MM.1S (cell line): ENCODE results near the gene DDHD1.
"Not testable (repeated sequence)": the region's sequence is repeated elsewhere in the genome, so short reads cannot be mapped to it uniquely, and the experiment has no call there.

Source experiments
- DNase-seq: peaks from one replicate; pipeline ENCODE4 v3.0.0-alpha.2; 2015
- H2AFZ ChIP-seq: fragments of 300-600 bp; sonication (generic); 2 replicates; pipeline ENCODE4 v1.6.0; 2016; ENCODE audit warnings: antibody characterized with exemption, low read length
- H3F3A ChIP-seq: fragments of 300-600 bp; sonication (generic); 2 replicates; pipeline ENCODE4 v1.6.1; 2016; ENCODE audit warnings: mild to moderate bottlenecking, antibody characterized with exemption, low read length, moderate library complexity, mixed read lengths; ENCODE audit not compliant: insufficient read depth
- H3K27ac ChIP-seq: fragments of 300-600 bp; sonication (generic); 2 replicates; pipeline ENCODE4 v1.5.1; 2016; ENCODE audit warnings: mild to moderate bottlenecking, low read length
- H3K27me3 ChIP-seq: fragments of 300-600 bp; sonication (generic); replicated peaks from 2 replicates; pipeline ENCODE4 v1.6.0; 2016; ENCODE audit warnings: low read length; ENCODE audit not compliant: insufficient read depth
- H3K36me3 ChIP-seq: fragments of 300-600 bp; sonication (generic); replicated peaks from 2 replicates; pipeline ENCODE4 v1.6.1; 2016; ENCODE audit warnings: mild to moderate bottlenecking, low read length, mixed read lengths; ENCODE audit not compliant: insufficient read depth
- H3K4me1 ChIP-seq: fragments of 300-600 bp; sonication (generic); 2 replicates; pipeline ENCODE4 v1.6.1; 2016; ENCODE audit warnings: low read length, mixed read lengths
- H3K4me2 ChIP-seq: fragments of 300-600 bp; sonication (generic); 2 replicates; pipeline ENCODE4 v1.6.0; 2016; ENCODE audit warnings: low read depth, low read length
- H3K4me3 ChIP-seq: fragments of 300-600 bp; sonication (generic); 2 replicates; pipeline ENCODE4 v1.5.1; 2016; ENCODE audit warnings: low read length, mixed read lengths
- H3K79me2 ChIP-seq: fragments of 300-600 bp; sonication (generic); 2 replicates; pipeline ENCODE4 v1.6.1; 2016; ENCODE audit warnings: mixed run types, low read length, mixed read lengths
- H3K9ac ChIP-seq: fragments of 300-600 bp; sonication (generic); 2 replicates; pipeline ENCODE4 v1.6.1; 2016; ENCODE audit warnings: low read length, mixed read lengths
- H3K9me2 ChIP-seq: fragments of 300-600 bp; sonication (generic); replicated peaks from 2 replicates; pipeline ENCODE4 v1.6.1; 2016; ENCODE audit warnings: mild to moderate bottlenecking, low read length, mixed read lengths; ENCODE audit not compliant: insufficient read depth
- H3K9me3 ChIP-seq: fragments of 300-600 bp; sonication (generic); replicated peaks from 2 replicates; pipeline ENCODE4 v1.6.1; 2016; ENCODE audit warnings: mild to moderate bottlenecking, low read length, mixed read lengths; ENCODE audit not compliant: insufficient read depth
- H4K20me1 ChIP-seq: fragments of 300-600 bp; sonication (generic); 2 replicates; pipeline ENCODE4 v1.6.1; 2016; ENCODE audit warnings: mild to moderate bottlenecking, low read length, moderate library complexity, mixed read lengths; ENCODE audit not compliant: insufficient read depth
- CTCF ChIP-seq: fragments of 300-600 bp; sonication (generic); IDR thresholded peaks from 2 replicates; pipeline ENCODE4 v1.5.1; 2016; ENCODE audit warnings: antibody characterized with exemption, low read length, mixed read lengths
- EZH2 ChIP-seq: fragments of 300-600 bp; sonication (generic); optimal IDR thresholded peaks from 2 replicates; pipeline ENCODE3; 2017; ENCODE audit warnings: low read depth, mild to moderate bottlenecking, antibody characterized with exemption, low read length, mixed read lengths
- EZH2phosphoT487 ChIP-seq: fragments of 300-600 bp; sonication (generic); IDR thresholded peaks from 2 replicates; pipeline ENCODE4 v1.6.1; 2018; ENCODE audit warnings: antibody characterized with exemption, low read length

DDHD1 gene

GRCh38 chr14:53127151-53127550, 26.0 kb downstream of the DDHD1 start:
- Histone ChIP-seq H3K27ac (peak overlapping the region; percentile 73; the same call in 1 of the 2 replicates), H4K20me1 (no peaks in the 10 kb centered on the region), H3F3A (0 out of 2 replicates have a peak, but pooled peaks cover 2% of the 10 kb centered on the region), H3K9me3 (no peaks in the 10 kb centered on the region), H3K4me3 (peak overlapping the region; percentile 39), H3K36me3 (no peaks in the 10 kb centered on the region), H3K27me3 (no peaks in the 10 kb centered on the region), H3K9ac (peak overlapping the region; percentile 41; the same call in 1 of the 2 replicates), H3K9me2 (no peaks in the 10 kb centered on the region), H3K79me2 (peaks cover 67% of the 10 kb centered on the region), H3K4me1 (no peaks in the 10 kb centered on the region), H3K4me2 (peak overlapping the region; percentile 70), H2AFZ (no peak overlapping the region)
- no peak for TF ChIP-seq EZH2phosphoT487
- no peak for TF ChIP-seq EZH2
- TF ChIP-seq CTCF: no peak
- DNase-seq: no peak

DNA sequence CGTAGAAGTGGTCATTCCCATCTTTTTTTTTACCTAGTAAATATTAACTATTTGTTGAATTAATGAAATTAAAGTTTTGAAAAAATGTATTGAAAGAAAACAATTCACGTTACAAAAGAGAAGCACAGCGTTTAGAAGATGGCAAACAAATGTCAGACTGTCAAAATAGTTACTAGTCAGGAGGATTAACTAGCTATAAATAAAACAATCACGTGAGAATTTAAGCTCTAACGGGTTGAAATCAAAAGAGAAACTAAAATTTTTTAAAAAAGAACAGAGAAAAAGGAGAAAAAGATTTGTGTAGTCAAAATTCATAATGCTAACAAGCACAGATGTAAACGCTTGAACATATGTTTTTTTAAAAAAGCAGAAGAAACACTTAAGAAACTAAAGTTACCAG, 26.4 kb downstream of the DDHD1 start:
- H3K4me3 ChIP-seq: peak overlapping the region; percentile 39
- peak overlapping the region; percentile 70 for H3K4me2 ChIP-seq
- no peaks in the 10 kb centered on the region for H3K4me1 ChIP-seq
- no peaks in the 10 kb centered on the region for H3K27me3 ChIP-seq
- peak; percentile 48 for DNase-seq
- no peaks in the 10 kb centered on the region for H3K36me3 ChIP-seq
- peak overlapping the region; percentile 73; the same call in 1 of the 2 replicates for H3K27ac ChIP-seq
- no peaks in the 10 kb centered on the region for H4K20me1 ChIP-seq
- H3K9ac ChIP-seq: peak overlapping the region; percentile 41
- H3K9me3 ChIP-seq: no peaks in the 10 kb centered on the region
- no peak overlapping the region for H2AFZ ChIP-seq
- H3K79me2 ChIP-seq: peaks cover 67% of the 10 kb centered on the region
- no peak for TF ChIP-seq EZH2phosphoT487
- no peak for TF ChIP-seq CTCF
- TF ChIP-seq EZH2: no peak
- 0 out of 2 replicates have a peak, but pooled peaks cover 2% of the 10 kb centered on the region for H3F3A ChIP-seq
- H3K9me2 ChIP-seq: no peaks in the 10 kb centered on the region

DNA sequence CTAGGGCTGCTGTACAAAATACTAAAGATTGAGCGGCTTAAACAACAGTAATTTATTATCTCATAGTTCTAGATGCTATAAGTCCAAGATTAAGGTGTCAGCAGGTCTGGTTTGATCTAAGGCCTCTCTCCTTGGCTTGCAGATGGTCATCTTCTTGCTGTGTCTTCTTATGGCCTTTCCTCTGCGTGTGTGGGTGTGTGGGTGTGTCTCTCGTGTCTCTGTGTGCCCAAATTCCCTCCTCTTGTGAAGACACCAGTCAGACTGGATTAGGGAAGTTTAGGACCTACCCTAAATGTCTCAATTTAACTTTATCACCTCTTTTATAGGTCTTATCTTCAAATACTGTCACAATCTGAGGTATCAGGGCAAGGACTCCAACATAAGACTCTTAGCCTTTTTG, 28.3 kb downstream of the DDHD1 start:
- no peak overlapping the region for H2AFZ ChIP-seq
- TF ChIP-seq EZH2phosphoT487: no peak
- TF ChIP-seq EZH2: no peak
- TF ChIP-seq CTCF: no peak
- no peak overlapping the region for H3K4me3 ChIP-seq
- no peak for DNase-seq
- no peak overlapping the region for H3K9ac ChIP-seq
- H3K4me2 ChIP-seq: no peak overlapping the region
- H3K9me2 ChIP-seq: no peaks in the 10 kb centered on the region
- H3K79me2 ChIP-seq: peaks cover 67% of the 10 kb centered on the region
- H3F3A ChIP-seq: 0 out of 2 replicates have a peak, but pooled peaks cover 2% of the 10 kb centered on the region
- H3K36me3 ChIP-seq: no peaks in the 10 kb centered on the region
- H3K27ac ChIP-seq: no peak overlapping the region
- H3K4me1 ChIP-seq: no peaks in the 10 kb centered on the region
- H4K20me1 ChIP-seq: no peaks in the 10 kb centered on the region
- H3K27me3 ChIP-seq: no peaks in the 10 kb centered on the region
- no peaks in the 10 kb centered on the region for H3K9me3 ChIP-seq

DNA sequence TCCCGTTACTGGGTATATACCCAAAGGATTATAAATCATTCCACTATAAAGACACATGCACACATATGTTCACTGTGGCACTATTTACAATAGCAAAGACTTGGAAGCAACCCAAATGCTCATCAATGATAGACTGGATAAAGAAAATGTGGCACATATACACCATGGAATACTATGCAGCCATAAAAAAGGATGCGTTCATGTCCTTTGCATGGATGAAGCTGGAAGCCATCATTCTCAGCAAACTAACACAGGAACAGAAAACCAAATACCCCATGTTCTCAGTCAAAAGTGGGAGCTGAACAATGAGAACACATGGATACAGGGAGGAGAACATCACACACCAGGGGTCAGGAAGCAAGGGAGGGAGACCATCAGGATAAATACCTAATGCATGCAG, 31.7 kb downstream of the DDHD1 start:
- not testable (repeated sequence) for H3K4me1 ChIP-seq, H3K27me3 ChIP-seq, H3K27ac ChIP-seq, H3K9ac ChIP-seq, H4K20me1 ChIP-seq, H2AFZ ChIP-seq, DNase-seq, H3K9me3 ChIP-seq, H3K4me3 ChIP-seq, H3K9me2 ChIP-seq, H3K36me3 ChIP-seq, H3F3A ChIP-seq, H3K4me2 ChIP-seq
- H3K79me2 ChIP-seq: peaks cover 71% of the 10 kb centered on the region

GRCh38 chr14:53117479-53117878, 35.6 kb downstream of the DDHD1 start:
- H3K79me2 ChIP-seq: peaks cover 73% of the 10 kb centered on the region
- not testable (repeated sequence) for H3K9me2 ChIP-seq, H3K27ac ChIP-seq, H3K27me3 ChIP-seq, H3F3A ChIP-seq, H3K36me3 ChIP-seq, H3K9me3 ChIP-seq, H2AFZ ChIP-seq, H4K20me1 ChIP-seq, H3K4me2 ChIP-seq, H3K4me1 ChIP-seq, H3K4me3 ChIP-seq, H3K9ac ChIP-seq, DNase-seq
